PC-3 (cell line): ENCODE results near the gene APOL1.

ENCODE experiments used
- EZH2phosphoT487 ChIP-seq: fragments of 300-600 bp; sonication (generic); IDR thresholded peaks from 2 replicates; pipeline ENCODE4 v1.6.1; 2018; ENCODE audit warnings: mild to moderate bottlenecking, antibody characterized with exemption, low read length, borderline replicate concordance
- TF ChIP-seq, protein P1 (sequence below): fragments of 300-600 bp; sonication (generic); conservative IDR thresholded peaks from 2 replicates; pipeline ENCODE4 v1.5.1; 2017; ENCODE audit warnings: antibody characterized with exemption, low read depth, mild to moderate bottlenecking, low read length

- TF ChIP-seq, protein P1, sequence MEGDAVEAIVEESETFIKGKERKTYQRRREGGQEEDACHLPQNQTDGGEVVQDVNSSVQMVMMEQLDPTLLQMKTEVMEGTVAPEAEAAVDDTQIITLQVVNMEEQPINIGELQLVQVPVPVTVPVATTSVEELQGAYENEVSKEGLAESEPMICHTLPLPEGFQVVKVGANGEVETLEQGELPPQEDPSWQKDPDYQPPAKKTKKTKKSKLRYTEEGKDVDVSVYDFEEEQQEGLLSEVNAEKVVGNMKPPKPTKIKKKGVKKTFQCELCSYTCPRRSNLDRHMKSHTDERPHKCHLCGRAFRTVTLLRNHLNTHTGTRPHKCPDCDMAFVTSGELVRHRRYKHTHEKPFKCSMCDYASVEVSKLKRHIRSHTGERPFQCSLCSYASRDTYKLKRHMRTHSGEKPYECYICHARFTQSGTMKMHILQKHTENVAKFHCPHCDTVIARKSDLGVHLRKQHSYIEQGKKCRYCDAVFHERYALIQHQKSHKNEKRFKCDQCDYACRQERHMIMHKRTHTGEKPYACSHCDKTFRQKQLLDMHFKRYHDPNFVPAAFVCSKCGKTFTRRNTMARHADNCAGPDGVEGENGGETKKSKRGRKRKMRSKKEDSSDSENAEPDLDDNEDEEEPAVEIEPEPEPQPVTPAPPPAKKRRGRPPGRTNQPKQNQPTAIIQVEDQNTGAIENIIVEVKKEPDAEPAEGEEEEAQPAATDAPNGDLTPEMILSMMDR = no peak
- no peak for TF ChIP-seq EZH2phosphoT487
Measured at GRCh38 chr22:36291831-36292740, 39.2 kb downstream of the APOL1 start.
